HUES6 (cell line): Measurements from ENCODE around the gene DTX3L.

Source experiments
- H3K27ac ChIP-seq: 2 replicates; pipeline ENCODE4 v1.7.0; 2013; ENCODE audit warnings: low read depth, mild to moderate bottlenecking, low read length, inconsistent platforms
- H3K27me3 ChIP-seq: 2 replicates; pipeline ENCODE4 v1.6.1; 2013; ENCODE audit warnings: low read length; ENCODE audit not compliant: control insufficient read depth, insufficient read depth
- H3K36me3 ChIP-seq: 2 replicates; pipeline ENCODE4 v1.6.1; 2013; ENCODE audit warnings: low read length; ENCODE audit not compliant: control insufficient read depth, insufficient read depth
- H3K4me1 ChIP-seq: 2 replicates; pipeline ENCODE4 v1.6.1; 2013; ENCODE audit warnings: low read length; ENCODE audit not compliant: control insufficient read depth, insufficient read depth
- H3K4me3 ChIP-seq: 2 replicates; pipeline ENCODE4 v1.5.1; 2013; ENCODE audit warnings: low read depth, low read length
- H3K9ac ChIP-seq: one replicate; pipeline ENCODE4 v1.6.1; 2013; ENCODE audit warnings: mild to moderate bottlenecking, low read length
- H3K9me3 ChIP-seq: 2 replicates; pipeline ENCODE4 v1.6.1; 2013; ENCODE audit warnings: low read depth, low read length; ENCODE audit not compliant: control insufficient read depth, insufficient read depth

The DTX3L gene

DNA sequence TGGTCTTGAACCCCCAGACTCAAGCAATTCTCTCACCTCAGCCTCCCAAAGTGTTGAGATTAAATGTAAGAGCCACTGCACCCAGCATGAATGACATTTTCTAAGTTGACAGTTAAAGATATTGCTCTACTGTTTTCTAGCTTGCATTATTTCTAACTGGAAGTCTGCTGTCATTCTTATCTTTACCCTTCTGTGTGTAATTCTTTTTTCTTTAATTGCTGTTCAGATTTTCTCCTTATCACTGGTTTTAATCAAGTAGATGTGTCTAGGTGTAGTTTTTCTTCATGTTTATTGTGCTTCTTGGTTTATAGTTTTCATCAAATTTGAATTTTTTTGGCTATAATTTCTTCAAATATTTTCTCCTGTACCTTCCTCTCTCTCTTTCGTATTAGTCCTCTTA is 18.3 kb downstream of the DTX3L start:
- Histone ChIP-seq H3K9ac (no peak overlapping the region), H3K9me3 (peaks cover 39% of the 10 kb centered on the region), H3K27me3 (peaks cover 4% of the 10 kb centered on the region; the same call in 1 of the 2 replicates), H3K36me3 (no peaks in the 10 kb centered on the region), H3K4me3 (no peak overlapping the region), H3K4me1 (no peaks in the 10 kb centered on the region), H3K27ac (no peak overlapping the region)

DNA sequence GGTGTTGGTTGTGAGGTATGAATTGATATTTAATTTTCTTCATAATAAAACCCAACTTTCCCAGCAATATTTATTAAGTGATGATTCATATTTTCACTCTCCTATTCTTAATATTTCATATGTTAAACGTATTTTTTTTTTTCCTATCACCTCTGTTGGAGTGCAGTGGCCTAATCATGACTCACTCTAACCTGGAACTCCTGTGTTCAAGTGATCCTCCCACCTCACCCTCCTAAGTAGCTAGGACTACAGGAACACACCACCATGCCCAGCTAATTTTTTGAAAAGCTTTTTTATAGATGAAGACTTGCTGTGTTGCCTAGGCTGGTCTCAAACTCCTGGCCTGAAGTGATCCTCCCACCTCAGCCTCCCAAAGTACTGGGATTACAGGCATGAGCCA is 22.0 kb downstream of the DTX3L start:
- no peak overlapping the region for H3K27ac ChIP-seq

DNA sequence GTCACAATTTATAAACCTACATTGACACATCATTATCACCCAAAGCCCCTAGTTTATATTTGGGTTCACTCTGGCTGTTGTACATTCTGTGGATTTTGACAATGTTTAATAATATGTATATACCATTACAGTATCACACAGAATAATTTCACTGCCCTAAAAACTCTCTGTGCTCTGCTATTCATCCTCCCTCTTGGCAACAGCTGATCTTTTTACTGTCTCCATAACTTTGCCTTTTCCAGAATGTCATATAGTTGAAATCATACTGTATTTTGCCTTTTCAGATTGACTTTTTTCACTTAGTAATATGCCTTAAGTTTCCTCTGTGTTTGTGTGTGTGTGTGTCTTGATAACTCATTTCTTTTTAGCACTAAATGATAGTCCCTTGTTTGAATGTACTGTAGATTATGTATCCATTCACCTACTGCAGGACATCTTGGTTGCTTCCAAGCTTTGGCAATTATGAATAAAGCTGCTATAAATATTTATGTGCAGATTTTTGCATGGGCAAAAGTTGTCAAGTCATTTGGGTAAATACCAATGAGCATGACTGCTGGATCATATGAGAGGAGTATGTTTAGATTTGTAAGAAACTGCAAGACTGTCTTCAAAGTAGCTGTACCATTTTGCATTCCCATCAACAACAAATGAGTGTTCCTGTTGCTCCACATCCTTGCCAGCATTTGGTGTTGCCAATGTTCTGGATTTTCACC is 22.8 kb downstream of the DTX3L start:
- no peak overlapping the region for H3K9ac ChIP-seq
- peaks cover 8% of the 10 kb centered on the region for H3K4me1 ChIP-seq
- H3K9me3 ChIP-seq = peaks cover 24% of the 10 kb centered on the region
- H3K27me3 ChIP-seq = no peaks in the 10 kb centered on the region
- H3K4me3 ChIP-seq = no peak overlapping the region
- no peak overlapping the region for H3K27ac ChIP-seq
- no peaks in the 10 kb centered on the region for H3K36me3 ChIP-seq

More for the DNA sequence above, 22.0 kb downstream of the DTX3L start:
- H3K27me3 ChIP-seq = no peaks in the 10 kb centered on the region
- H3K36me3 ChIP-seq = no peaks in the 10 kb centered on the region
- H3K9ac ChIP-seq = no peak overlapping the region
- peaks cover 32% of the 10 kb centered on the region for H3K9me3 ChIP-seq
- no peak overlapping the region for H3K4me3 ChIP-seq
- peaks cover 8% of the 10 kb centered on the region for H3K4me1 ChIP-seq

DNA sequence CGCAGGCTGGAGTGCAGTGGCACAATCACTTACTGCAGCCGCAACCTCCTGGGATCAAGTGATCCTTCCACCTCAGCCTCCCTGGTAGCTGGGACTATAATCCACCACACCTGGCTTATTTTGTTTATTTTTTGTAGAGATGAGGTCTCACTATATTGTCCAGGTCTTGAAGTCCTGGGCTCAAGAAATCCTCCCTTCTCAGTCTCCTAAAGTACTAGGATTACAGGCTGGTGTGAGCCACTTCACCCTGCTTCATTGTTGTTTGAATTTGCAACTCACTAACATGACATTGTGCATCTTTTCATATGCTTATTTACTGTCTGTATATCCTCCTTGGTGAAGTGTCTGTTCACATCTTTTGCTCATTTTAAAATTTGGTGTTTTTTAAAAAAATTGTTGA is 23.4 kb downstream of the DTX3L start:
- Histone ChIP-seq H3K36me3 (no peaks in the 10 kb centered on the region), H3K9me3 (peaks cover 18% of the 10 kb centered on the region; the same call in 1 of the 2 replicates), H3K27ac (no peak overlapping the region), H3K27me3 (no peaks in the 10 kb centered on the region), H3K4me3 (no peak overlapping the region), H3K9ac (no peak overlapping the region), H3K4me1 (peaks cover 8% of the 10 kb centered on the region)

DNA sequence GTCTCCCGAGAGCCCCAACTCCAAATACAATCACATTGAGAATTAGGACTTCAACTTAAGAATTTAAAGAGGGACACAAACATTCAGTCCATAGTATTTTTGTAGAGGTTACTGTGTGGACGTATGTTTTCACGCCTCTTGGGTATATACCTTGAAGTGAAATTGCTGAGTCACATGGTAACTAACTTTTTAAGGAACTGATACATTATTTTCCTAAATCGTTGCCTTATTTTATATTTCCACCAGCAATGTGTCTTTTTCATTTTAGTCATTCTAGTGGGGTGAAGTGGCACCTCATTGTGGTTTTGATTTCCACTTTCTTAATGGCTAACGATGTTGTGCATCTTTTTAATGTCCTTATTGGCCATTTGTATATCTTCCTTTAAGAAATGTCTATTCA is 25.2 kb downstream of the DTX3L start:
- Histone ChIP-seq H3K27me3 (no peaks in the 10 kb centered on the region), H3K9ac (no peak overlapping the region), H3K9me3 (0 out of 2 replicates have a peak, but pooled peaks cover 4% of the 10 kb centered on the region), H3K4me3 (no peak overlapping the region), H3K27ac (no peak overlapping the region), H3K36me3 (no peaks in the 10 kb centered on the region), H3K4me1 (peaks cover 8% of the 10 kb centered on the region)

DNA sequence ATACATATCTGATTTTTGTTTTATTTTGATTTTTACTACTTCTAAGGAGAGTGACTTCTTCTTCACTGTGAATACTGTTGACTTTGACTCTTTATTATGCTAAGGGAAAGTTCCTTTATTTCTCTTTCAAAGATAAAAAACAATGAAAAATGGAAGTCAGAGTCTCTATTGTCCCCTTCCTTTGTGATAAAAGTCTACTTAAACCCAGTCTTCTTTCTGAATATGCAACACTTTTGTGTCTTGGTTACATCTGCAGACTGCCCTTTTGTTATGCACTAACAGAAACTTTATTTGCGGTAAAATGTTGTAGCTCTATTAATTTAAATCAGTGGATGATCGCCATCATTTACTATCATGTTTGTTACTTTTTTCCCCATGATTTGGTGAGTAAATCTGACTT is 26.5 kb downstream of the DTX3L start:
- Histone ChIP-seq H3K9ac (no peak overlapping the region), H3K27me3 (no peaks in the 10 kb centered on the region), H3K36me3 (no peaks in the 10 kb centered on the region), H3K9me3 (no peaks in the 10 kb centered on the region), H3K4me1 (peaks cover 8% of the 10 kb centered on the region), H3K27ac (no peak overlapping the region), H3K4me3 (no peak overlapping the region)

DNA sequence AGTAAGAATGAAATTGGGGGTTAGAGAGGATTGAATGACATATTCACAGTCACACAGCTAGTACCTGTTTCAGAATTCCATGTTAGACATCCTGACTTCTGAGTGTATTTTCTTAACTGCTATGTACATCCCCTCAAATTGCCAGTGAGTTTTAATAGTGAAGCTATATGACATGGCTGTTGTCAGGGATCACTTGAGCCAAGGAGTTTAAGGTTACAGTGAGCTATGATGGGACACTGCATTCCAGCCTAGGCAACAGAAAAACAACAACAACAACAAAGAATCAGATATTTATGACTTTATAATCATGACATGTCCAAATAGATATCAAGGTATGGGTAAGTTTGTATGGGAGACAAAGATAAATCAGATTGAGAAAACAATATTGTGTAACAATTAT is 29.9 kb downstream of the DTX3L start:
- H3K4me1 ChIP-seq = peaks cover 8% of the 10 kb centered on the region
- H3K9ac ChIP-seq = no peak overlapping the region
- no peaks in the 10 kb centered on the region for H3K36me3 ChIP-seq

DNA sequence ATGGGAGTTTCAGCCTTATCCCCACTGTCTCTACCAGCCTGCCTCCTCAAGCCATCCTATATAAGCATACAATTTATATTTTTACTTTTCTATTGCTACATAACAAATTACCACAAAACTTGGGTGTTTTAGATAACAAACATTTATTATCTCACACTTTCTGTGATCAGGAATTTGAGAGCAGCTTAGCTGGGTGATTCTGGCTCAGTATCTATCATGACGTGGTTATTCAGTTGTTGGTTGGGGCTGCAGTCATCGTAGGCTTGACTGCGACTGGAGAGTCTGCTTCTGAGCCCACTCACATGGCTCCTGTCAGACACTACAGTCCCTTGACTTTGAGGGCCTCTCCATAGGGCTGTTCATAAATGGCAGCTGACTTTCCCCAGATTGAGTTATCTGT is 34.0 kb downstream of the DTX3L start:
- Histone ChIP-seq H3K27me3 (no peaks in the 10 kb centered on the region), H3K4me3 (no peak overlapping the region), H3K4me1 (no peaks in the 10 kb centered on the region), H3K36me3 (no peaks in the 10 kb centered on the region), H3K9ac (no peak overlapping the region), H3K9me3 (no peaks in the 10 kb centered on the region), H3K27ac (no peak overlapping the region)

More for the DNA sequence above, 29.9 kb downstream of the DTX3L start:
- Histone ChIP-seq H3K4me3 (no peak overlapping the region), H3K9me3 (no peaks in the 10 kb centered on the region), H3K27ac (no peak overlapping the region), H3K27me3 (no peaks in the 10 kb centered on the region)

DNA sequence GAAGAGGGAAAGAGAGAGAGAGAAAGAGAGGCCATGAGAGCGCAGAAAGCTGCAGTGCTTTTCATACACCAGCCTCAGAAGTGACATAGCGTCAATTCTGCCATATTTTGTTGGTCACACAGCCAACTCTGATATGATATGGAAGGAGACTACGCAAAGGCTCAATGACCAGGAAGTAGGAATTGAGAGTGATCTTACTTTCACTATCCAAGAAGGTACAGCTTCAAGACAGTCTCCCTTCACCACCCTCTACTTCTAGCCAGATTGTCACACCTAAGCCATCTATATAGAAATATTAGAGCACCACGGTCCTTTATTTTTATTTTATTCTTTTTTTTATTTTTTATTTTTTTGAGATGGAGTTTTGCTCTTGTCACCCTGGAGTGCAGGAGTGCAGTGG is 34.4 kb downstream of the DTX3L start:
- Histone ChIP-seq H3K9ac (no peak overlapping the region), H3K36me3 (no peaks in the 10 kb centered on the region), H3K9me3 (no peaks in the 10 kb centered on the region), H3K4me3 (no peak overlapping the region), H3K4me1 (no peaks in the 10 kb centered on the region), H3K27me3 (no peaks in the 10 kb centered on the region), H3K27ac (no peak overlapping the region)

DNA sequence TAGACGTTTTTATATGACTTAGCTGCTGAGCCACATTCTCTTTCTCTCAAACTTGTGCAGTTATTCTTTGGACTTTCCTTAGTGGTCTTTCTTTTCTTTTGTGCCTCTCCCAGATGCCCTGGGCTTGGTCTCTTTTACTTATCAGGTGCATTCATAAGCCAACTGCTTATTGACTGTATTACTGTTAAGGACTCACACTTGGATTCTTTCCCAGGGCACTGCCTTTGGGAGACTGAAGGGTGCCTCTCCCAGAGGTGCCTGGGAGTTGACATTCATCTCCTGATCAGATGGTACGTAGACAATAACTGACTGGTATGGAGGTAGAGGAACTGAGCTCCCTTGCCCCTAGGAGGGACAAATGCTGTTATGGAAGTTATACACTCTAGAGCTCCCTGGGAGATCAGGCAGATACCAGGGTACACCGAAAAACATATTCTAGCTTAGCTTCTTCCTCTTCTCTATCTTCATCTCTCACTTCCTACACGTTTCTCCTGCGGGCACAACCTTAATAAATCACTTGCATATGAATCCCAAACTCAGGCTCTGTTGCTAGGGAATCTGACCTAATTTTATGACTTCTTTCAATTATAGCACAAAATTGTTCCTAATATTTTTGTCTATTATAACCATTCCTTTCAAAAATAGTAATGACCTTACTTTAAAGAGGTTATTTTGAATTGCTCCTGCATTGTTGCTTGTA is 38.0 kb downstream of the DTX3L start:
- Histone ChIP-seq H3K27ac (no peak overlapping the region), H3K4me3 (no peak overlapping the region), H3K9me3 (no peaks in the 10 kb centered on the region), H3K27me3 (no peaks in the 10 kb centered on the region), H3K36me3 (no peaks in the 10 kb centered on the region), H3K9ac (no peak overlapping the region), H3K4me1 (no peaks in the 10 kb centered on the region)

DNA sequence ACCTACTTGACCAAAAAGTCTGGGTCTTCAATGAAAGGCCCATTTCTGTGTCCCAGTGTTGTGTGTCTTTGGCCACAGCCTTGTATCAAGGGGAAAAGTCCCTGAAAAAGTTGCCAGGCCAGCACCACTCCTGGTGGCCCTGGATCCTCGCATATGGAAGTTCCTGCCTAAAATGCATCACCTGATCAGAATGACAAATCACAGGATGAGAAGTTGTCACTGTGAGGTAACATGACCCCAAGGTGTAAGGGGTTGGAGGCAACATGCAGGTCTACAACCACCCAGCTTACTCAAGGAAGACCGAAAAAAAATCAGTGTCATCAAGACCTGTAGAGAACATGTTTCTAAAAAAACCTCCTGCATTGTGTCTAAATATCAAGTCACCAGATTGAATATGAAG is 38.9 kb downstream of the DTX3L start:
- Histone ChIP-seq H3K4me3 (no peak overlapping the region), H3K4me1 (no peaks in the 10 kb centered on the region), H3K9ac (no peak overlapping the region), H3K27ac (no peak overlapping the region), H3K36me3 (no peaks in the 10 kb centered on the region), H3K9me3 (no peaks in the 10 kb centered on the region), H3K27me3 (no peaks in the 10 kb centered on the region)
